Colonic mucosa (tissue), 4 donors: Measurements from ENCODE around the gene SPINT2. TPM values are rescaled to one million over a fixed set of nuclear protein-coding genes. Genes with fewer than 3 reads are reported as not detected.
"Not testable (repeated sequence)": the region's sequence is repeated elsewhere in the genome, so short reads cannot be mapped to it uniquely, and the experiment has no call there.

Experiments
- DNase-seq: peaks from one replicate; pipeline ENCODE4 v3.0.0-alpha.2; 2020
- H3K27ac ChIP-seq: fragments of 200-600 bp; one replicate; pipeline ENCODE4 v1.8.0; 2021
- H3K27me3 ChIP-seq: fragments of 200-600 bp; one replicate; pipeline ENCODE4 v1.8.0; 2021
- H3K36me3 ChIP-seq: fragments of 200-600 bp; one replicate; pipeline ENCODE4 v1.8.0; 2021
- H3K4me1 ChIP-seq: fragments of 200-600 bp; one replicate; pipeline ENCODE4 v1.8.0; 2021; ENCODE audit warnings: mild to moderate bottlenecking
- H3K4me3 ChIP-seq: fragments of 200-600 bp; one replicate; pipeline ENCODE4 v1.8.0; 2021
- H3K9ac ChIP-seq, 2 donors: one replicate each; pipeline ENCODE4 v1.7.0; 2013; ENCODE audit warnings: control low read depth in 2 of 2, low read depth in 2 of 2, low read length in 2 of 2
- H3K9me3 ChIP-seq: fragments of 200-600 bp; one replicate; pipeline ENCODE4 v1.8.0; 2021
- intact Hi-C: fragments of 100-400 bp; cut with DNase I; formaldehyde crosslinking; loops from one replicate; pipeline ENCODE4 v1.14.1; 2022
- total RNA-seq, 2 donors: library from RNA; stranded (reverse); fragmentation: NEBNext Ultra II Directional in 1 of 2; extraction: Animal tissue kit (Norgen Biotek cat#: 25700) in 1 of 2; gene quantifications; one replicate each; pipeline ENCODE4 v1.2.1, GENCODE V29; 2021
- TF ChIP-seq, protein P1 (sequence below): fragments of 200-600 bp; IDR thresholded peaks from one replicate; pipeline ENCODE4 v1.8.0; 2022; ENCODE audit warnings: antibody characterized with exemption, mild to moderate bottlenecking
- donor health status: healthy.
- donor health status: DM: no; HTN: no; CAD: no.
- donor health status: DM: no; HTN: no; CAD: no.

Gene SPINT2
- total RNA-seq, 2 donors from 2014 or later, result 790 to 935 TPM

DNA sequence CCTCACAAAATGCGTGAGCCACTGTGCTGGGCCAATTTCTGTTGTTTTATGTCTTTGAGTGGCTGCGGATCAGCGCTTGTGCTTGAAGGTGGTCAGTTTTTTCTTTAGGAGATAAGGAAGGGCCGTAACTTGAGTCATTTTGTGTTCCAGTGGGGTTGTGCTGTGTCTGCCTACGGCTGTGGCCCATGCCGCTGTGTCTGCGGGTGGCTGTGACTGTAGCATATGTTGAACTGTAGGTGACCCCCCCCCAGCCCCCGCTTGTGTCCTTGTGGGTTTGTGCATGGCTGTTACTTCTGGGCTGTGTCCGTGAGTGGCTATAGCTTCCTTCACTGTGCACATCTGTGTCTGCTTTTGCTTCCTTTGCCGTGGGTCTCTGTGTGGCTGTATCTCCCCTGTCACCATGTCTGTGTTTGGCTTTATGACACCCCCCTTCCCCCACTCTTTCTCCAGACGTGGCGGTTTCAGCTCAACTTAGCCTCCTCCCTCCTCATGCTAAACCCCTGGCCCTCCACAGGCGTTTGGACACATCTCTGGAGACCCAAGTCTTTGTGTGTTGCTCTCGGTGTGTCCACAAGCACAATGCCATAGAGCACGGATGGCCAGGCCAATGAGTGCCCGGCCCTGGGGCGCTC, 8.9 kb upstream of the SPINT2 start:
- TF ChIP-seq, protein P1, sequence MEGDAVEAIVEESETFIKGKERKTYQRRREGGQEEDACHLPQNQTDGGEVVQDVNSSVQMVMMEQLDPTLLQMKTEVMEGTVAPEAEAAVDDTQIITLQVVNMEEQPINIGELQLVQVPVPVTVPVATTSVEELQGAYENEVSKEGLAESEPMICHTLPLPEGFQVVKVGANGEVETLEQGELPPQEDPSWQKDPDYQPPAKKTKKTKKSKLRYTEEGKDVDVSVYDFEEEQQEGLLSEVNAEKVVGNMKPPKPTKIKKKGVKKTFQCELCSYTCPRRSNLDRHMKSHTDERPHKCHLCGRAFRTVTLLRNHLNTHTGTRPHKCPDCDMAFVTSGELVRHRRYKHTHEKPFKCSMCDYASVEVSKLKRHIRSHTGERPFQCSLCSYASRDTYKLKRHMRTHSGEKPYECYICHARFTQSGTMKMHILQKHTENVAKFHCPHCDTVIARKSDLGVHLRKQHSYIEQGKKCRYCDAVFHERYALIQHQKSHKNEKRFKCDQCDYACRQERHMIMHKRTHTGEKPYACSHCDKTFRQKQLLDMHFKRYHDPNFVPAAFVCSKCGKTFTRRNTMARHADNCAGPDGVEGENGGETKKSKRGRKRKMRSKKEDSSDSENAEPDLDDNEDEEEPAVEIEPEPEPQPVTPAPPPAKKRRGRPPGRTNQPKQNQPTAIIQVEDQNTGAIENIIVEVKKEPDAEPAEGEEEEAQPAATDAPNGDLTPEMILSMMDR, result no peak
- DNase-seq, result peak; percentile 22
- intact Hi-C loops, result no loop called here
- Histone ChIP-seq H3K27me3 (peaks cover 14% of the 10 kb centered on the region), H3K36me3 (no peaks in the 10 kb centered on the region), H3K4me3 (peak overlapping the region; percentile 30), H3K9ac (peak overlapping the region; percentile 48 to 64), H3K9me3 (no peaks in the 10 kb centered on the region), H3K27ac (peak overlapping the region; percentile 42), H3K4me1 (peaks cover 5% of the 10 kb centered on the region)

GRCh38 chr19:38261942-38262341, 2.4 kb upstream of the SPINT2 start:
- H3K36me3 ChIP-seq, H3K9ac ChIP-seq, H3K4me1 ChIP-seq, H3K27me3 ChIP-seq, H3K27ac ChIP-seq, DNase-seq, H3K9me3 ChIP-seq, intact Hi-C loops, H3K4me3 ChIP-seq: not testable (repeated sequence)

- intact Hi-C loops, result no loop called here
- DNase-seq, result no peak
- no peak overlapping the region for H3K9ac ChIP-seq
- no peaks in the 10 kb centered on the region for H3K9me3 ChIP-seq
- peaks cover under 1% of the 10 kb centered on the region for H3K4me1 ChIP-seq
- no peaks in the 10 kb centered on the region for H3K27me3 ChIP-seq
- H3K27ac ChIP-seq, result no peak overlapping the region
- no peak overlapping the region for H3K4me3 ChIP-seq
- TF ChIP-seq, protein P1, result no peak
- no peaks in the 10 kb centered on the region for H3K36me3 ChIP-seq
Observed at GRCh38 chr19:38262585-38263268, 1.6 kb upstream of the SPINT2 start.

DNA sequence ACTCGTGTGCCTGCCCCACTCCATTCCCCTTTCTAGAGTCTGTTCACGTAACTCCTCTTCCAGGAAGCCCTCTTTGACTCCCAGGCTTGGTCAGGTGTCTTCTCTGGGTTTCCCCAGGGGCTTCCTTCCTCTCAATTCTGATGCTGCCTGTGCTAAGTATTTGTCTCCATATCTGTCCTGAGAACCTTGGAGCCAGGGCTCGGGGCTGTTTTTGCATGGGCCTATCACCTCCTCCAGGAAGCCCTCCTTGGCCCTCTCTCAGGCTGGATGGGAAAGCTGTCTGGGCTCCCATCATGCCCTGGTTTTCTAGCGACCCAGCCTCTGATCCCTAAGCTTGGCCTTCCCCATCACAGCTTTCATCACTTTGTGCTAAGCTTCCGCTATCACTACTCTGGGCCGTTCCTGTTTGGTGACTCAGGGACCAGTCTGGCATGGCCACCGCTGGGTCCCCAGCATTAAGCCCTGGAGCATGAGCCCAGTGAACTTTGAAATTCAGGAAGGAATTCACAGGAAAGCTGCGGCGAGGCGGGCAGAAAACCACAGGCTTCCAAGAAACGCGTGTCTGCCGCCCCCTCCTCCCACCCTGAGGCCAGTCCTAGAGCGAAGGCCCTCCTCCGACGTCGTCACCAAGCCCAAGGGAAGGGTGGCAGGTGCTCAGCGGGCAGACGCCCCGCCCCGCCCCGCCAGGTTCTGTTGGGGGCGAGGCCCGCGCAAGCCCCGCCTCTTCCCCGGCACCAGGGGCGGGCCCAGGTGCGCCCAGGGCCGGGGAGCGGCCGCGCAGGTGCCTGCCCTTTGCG, 486 bp upstream of the SPINT2 start:
- TF ChIP-seq, protein P1, result no peak
- intact Hi-C loops, result no loop called here
- peak overlapping the region; percentile 74 for H3K4me3 ChIP-seq
- no peaks in the 10 kb centered on the region for H3K36me3 ChIP-seq
- peaks cover 5% of the 10 kb centered on the region for H3K4me1 ChIP-seq
- H3K9ac ChIP-seq, result peak overlapping the region; percentile 98
- H3K9me3 ChIP-seq, result no peaks in the 10 kb centered on the region
- peak; percentile 94 for DNase-seq
- no peaks in the 10 kb centered on the region for H3K27me3 ChIP-seq
- H3K27ac ChIP-seq, result peak overlapping the region; percentile 93

DNA sequence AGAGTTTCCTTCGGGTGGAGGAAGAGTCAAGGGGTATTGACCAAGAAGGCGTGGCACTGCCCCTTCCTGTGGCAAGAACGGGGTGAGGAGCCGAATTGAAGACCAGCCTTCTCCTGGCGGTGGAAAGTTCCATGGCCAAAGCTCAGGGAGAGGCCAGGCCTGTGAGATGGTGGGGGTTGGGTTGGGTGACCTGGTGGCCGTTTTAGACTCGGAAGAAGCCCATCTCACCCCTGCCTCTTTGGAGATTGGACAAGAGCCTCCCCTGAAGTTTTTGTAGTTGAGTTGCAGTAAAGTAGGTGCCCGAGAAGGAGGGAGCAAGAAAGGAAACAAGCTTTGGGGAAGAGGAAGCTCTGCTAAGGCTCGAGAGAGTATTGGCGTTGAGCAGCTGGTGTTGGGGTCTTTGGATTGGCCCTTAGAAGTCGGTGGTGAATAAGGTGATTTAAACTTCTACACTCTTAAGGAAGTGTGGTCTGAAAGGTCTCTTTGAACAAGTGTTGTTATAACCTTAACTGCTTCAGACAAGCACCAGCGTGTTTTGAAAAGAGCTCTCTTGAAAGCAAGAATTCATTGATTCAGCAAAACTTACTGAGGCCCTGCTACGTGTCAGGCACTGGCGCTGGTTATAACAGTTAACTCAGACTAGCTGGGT, 964 bp downstream of the SPINT2 start:
- intact Hi-C loops, result no loop called here
- peak overlapping the region; percentile 74 for H3K4me3 ChIP-seq
- TF ChIP-seq, protein P1, result no peak
- peak overlapping the region; percentile 93 for H3K27ac ChIP-seq
- H3K4me1 ChIP-seq, result peaks cover 5% of the 10 kb centered on the region
- H3K9ac ChIP-seq, result peak overlapping the region; percentile 98
- DNase-seq, result peak; percentile 68
- no peaks in the 10 kb centered on the region for H3K36me3 ChIP-seq
- H3K27me3 ChIP-seq, result no peaks in the 10 kb centered on the region
- H3K9me3 ChIP-seq, result no peaks in the 10 kb centered on the region
